GM18517 (cell line): ENCODE measurements around the gene IFT20.
"Not testable (repeated sequence)": the region's sequence is repeated elsewhere in the genome, so short reads cannot be mapped to it uniquely, and the experiment has no call there.

Experiments used
- ATAC-seq: cut with Tn5 transposase; IDR thresholded peaks from one replicate; pipeline ENCODE4 v1.9.1; 2021; ENCODE audit warnings: mild to moderate bottlenecking, moderate library complexity; ENCODE audit not compliant: unreplicated experiment

The IFT20 gene

DNA sequence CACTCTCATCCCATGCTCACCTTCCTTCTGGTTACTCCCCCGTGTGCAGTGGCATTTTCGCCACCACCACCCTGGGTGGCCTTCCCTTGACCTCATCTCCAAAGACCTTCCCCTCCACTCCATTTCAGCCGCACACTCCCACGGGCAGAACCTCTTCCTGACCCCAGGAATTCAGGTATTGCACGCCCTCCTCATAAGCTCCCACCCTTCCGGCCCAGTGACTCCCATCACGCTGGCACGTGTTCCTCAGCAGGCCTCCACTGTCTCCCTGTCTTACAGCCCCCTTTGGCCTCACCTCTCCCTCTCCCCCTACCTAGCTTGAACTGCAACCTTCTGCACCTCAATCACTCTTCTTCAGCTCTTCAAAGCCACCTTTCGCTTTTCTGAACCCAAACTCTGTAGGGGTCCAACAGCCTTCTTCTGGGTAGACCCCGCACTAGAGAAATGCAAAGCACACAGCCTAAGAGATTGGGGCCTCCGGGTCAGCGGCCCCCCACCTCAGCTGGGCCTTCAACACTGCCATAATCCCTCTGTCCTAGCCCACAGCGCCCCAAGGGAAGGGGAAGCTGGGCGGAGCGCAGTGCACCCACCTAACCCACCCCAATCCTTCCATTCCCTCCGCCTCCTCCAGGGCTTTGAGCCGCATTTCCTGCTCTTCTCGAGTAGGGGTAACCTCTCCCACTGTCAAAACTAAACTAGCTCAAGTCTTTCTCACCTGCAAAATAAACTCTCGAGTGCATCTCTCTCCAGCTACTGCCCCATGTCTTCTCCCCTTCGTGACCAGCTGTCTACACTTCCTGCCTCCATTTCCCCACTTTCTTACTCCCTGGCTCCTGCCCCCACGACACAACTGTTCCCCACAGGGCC lies 17.9 kb downstream of the IFT20 start:
- no peak for ATAC-seq

DNA sequence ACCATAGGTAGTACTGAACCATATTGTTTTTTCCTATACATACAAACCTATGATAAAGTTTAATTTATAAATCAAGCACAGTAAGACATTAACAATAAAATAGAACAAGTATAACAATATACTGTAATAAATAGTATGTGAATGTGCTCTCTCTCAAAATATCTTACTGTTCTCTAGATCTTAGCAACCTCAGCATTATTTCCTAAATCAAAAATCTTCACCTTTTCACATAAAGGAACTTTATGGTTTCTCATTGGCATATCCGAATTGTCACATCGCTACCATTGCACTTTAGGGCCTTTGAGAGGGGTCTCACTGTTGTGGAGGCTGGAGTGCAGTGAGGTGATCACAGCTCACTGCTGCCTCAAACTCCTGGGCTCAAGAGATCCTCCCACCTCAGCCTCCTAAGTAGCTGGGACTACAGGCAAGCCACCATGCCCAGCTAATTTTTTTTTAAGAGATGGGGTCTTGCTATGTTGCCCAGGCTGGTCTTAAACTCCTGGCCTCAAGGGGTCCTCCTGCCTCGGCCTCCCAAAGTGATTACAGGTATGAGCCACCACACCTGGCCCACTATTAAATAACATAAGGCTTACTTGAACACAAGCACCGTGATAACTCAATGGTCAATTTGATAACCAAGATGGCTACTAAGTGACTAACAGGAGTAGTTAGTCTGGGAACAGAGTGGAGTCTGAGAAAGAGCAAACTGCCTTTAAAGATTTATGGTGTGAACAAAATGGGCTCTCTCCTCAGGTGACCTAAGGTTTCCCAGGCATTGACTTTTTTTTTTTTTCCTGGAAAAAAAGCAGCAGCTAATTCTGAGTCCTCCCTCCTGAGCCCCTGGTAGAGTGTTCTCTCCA lies 19.2 kb downstream of the IFT20 start:
- no peak for ATAC-seq

DNA sequence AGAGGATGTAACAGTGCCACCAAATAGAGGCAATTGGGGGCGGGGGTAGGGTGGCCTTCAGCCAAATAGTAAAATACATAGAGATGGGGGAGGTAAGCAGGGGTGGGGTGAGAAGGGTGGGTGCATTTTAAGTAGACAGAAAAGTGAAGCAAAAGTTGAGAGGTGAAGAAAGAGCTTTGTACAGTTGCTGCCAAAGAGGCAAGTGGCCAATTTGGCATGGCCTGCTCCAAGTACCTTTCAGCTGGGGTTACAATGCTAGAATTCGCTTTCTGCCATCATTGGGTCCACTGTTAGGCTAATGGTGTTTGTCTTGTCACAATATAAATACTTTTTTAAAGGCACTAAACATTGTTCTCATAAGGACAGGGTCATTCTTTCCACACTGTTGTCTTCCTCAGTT lies 21.4 kb downstream of the IFT20 start:
- no peak for ATAC-seq

DNA sequence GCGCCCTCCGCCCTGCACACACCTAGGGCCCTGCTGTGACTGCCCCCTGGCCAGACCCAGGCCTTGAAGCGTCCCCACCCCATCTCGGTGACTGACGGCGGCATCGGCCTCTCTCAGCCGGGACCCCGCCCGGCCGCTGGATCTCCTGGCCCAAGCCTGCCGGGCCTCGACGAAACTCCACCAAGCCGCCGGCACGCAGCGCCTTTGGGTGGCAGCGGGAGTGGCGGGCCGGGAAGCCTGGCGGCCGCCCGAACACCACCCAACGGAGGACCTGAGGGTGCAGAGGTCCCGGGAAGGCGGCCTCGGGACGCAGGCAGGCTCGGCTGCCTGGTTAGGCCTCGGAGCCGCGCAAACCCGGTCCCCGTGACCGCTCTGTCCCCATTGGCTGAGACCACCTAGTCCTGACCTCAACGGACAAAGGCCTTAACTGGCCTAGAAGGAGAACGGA lies 28.3 kb downstream of the IFT20 start:
- no peak for ATAC-seq

DNA sequence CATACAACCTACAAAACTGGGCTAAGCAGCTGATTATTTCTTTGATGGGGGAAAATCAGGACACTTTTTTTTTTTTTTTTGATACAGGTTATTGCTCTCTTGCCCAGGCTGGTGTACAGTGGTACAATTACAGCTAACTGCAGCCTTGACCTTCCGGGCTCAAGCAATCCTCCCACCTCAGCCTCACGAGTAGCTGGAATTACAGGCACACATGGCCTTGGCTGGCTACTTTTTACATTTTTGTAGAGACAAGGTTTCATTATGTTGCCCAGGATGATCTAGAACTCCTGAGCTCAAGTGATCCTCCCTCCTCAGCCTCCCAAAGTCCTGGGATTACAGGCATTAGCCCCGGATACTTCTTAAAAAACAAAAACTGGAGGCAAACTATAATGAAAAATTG lies 36.8 kb downstream of the IFT20 start:
- ATAC-seq, result no peak

DNA sequence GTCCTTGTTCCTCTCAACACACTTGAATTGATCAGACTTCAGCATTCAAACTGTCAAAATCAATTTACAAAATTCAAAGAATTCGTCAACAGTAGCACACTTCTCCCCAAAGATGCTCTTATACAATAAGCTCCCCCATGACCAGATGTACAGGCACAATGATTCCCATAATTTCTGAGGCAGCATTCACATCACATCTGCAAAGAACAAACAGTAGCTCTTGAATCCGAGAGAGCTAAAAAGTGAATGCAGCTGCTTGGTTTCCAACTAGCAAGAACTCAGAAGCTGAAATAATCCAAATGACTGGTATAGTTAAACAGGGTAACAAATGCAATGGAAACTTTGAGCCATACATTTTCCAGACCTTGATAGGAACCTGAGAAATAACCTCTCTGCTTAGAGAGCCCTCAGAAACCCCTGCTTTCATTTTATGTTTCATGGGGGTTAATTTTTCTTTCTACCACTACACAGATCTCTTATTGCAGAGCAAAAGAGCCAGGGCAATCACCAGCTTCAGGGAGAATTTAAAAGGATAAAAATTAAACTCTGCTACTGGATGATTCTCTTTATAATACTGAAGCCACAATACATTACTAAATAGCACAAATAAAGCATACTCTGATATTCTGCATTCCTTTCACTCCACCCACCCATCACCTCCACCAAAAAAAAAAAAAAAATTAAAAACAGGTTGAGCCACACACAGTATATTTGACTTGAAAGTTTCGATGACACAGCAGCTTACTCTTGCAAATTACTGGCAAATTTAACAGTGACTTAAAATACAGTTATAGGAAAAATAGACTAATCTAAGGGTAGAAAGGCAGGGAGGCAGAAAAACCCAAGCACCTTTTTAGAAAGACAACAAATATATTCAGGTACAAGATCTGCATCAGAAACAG lies 39.3 kb downstream of the IFT20 start:
- ATAC-seq, result no peak

DNA sequence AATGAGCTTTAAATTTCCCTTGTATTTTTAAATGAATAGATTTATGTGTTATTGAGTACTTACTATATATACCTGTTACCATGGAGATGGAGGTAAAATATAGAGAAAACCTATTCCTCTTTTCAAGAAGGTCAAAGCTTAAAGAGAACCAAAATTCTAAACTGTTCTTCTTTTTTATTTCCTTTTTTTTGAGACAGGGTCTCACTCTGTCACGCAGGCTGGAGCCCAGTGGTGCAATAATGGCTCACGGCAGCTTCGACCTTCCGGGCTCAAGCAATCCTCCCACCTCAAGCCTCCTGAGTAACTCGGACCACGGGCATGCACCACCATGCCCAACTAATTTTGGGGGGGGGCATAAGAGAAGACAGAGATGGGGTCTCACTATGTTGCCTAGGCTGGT lies 41.3 kb downstream of the IFT20 start:
- ATAC-seq, result no peak

DNA sequence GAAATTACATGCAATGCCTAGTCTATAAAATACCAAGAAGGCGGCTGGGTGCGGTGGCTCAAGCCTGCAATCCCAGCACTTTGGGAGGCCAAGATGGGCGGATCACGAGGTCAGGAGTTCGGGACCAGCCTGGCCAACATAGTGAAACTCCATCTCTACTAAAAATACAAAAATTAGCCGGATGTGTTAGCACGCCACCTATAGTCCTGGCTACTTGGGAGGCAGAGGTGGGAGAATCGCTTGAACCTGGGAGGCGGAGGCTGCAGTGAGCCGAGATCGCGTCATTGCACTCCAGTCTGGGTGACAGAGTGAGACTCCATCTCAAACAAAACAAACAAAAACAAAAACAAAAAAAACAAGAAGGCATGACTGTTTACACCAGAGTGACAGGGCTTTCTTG lies 42.4 kb downstream of the IFT20 start:
- ATAC-seq, result not testable (repeated sequence)

DNA sequence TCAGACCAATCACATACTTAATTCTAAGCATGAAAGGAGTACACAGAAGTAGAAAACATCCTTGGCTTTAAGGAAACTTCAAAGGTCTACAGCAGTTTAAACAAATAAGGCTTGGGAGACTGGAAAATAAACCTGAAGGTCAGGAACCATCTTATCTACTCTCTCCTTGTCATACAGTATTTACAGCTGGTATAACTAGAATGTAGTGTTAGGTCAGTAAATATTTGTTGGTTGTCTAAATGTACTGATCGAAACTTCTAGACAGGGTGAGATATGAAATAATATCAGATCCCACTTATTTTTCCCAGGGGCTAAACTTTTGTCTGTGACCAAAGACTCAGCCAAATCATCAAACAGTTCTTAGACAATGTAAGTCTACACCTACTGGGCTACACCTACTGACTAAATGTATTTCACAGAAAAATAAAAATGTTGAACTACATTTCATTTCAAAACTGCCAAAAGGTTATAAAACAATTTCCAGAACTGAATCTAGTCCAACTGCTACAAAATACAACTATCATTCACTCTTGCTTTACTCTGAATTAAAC lies 43.4 kb downstream of the IFT20 start:
- no peak for ATAC-seq

DNA sequence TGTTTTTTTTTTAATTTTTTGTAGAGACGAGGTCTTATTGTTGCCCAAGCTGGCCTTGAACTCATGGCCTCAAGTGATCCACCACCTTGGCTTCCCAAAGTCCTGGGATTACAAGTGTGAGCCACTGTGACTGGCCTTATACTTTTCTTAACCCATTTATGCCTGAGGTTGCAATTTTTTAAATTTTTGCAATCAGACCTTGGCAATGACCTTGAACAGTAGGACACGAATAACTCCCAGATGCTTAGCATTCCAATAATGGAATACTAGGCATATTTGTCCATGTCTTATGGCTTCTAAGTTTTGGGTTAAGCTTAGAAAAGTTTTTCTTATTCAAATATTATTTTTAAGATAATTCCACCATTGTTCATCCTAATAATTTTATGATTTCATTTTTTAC lies 44.6 kb downstream of the IFT20 start:
- no peak for ATAC-seq

DNA sequence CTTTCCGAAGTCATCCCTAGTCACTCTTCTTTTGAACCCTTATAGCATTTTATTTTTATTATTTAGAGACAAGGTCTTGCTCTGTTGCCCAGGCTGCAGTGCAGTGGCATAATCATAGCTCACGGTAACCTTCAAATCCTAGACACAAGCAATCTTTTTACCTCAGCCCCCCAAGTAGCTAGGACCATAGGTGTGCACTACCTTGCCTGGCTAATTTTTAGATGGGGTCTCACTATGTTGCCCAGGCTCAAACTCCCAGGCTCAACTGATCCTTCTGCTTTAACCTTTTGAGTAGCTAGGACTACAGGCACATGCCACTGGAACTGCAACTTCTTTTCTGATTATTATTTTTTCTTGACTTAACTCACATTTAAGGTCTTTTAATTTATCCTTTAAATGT lies 49.3 kb downstream of the IFT20 start:
- no peak for ATAC-seq

DNA sequence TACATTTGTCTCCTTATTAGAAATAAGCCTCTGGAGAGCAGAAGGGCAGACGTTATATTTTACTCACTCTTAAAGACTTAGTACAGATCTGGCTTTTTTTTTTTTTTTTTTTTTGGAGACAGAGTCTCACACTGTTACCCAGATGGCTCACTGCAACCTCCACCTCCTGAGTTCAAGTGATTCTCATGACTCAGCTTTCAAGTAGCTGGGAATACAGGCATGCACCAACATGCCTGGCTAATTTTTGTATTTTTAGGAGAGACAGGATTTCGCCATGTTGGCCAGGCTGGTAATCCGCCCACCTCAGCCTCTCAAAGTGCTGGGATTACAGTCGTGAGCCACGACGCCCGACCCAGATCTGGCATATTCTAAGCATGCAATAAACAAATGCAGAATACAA lies 52.7 kb downstream of the IFT20 start:
- ATAC-seq, result no peak

DNA sequence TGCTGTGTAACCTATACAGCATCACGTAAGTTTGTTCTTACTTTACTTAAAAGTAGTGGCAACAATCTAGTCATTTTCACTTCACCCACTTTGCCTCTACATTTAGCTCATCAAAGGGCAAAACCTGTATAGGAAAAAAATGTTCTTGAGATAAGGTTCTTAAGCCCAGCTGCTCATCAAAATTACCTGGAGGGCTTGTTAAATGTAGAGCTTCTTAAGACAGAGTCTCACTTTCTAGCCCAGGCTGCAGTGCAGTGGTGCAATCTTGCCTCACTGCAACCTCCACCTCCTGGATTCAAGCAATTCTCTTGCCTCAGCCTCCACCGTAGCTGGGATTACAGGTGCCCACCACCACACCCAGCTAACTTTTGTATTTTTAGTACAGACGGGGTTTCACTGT lies 54.4 kb downstream of the IFT20 start:
- no peak for ATAC-seq

DNA sequence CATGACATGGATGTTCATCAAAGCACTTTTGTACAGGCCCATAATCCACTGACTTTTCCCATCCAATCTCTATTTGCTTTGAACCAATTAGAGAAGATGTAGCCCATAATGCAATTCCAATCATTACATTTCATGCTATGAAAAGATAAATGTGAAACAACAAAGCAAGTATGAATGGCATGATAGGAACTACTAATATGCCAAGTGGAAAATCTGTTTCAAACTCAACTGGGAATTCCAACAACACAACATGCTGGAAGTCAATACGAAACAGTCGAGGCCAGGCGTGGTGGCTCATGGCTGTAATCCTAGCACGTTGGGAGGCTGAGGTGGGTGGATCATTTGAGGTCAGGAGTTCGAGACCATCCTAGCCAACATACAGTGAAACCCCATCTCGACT lies 55.9 kb downstream of the IFT20 start:
- ATAC-seq, result no peak
